ENCODE results near the gene PARP8. TPM values are rescaled to one million over a fixed set of nuclear protein-coding genes. Genes with fewer than 3 reads are reported as not detected.

Gene PARP8
- total RNA-seq, 2 experiments from 2014 or later = 36.8 to 39.2 TPM

GRCh38 chr5:50766042-50766441, 99.6 kb downstream of the PARP8 start:
- H3K36me3 ChIP-seq (ENCODE audit: insufficient read depth, low read length) = peaks cover 42% of the 10 kb centered on the region

GRCh38 chr5:50766462-50766861, 100.0 kb downstream of the PARP8 start:
- ChIA-PET POLR2A (no interaction called here), CTCF (ENCODE audit: unreplicated experiment) (no interaction called here)
- no peak overlapping the region for H3K4me3 ChIP-seq (ENCODE audit: low read depth, low read length, poor library complexity, severe bottlenecking)
- H3K4me1 ChIP-seq (ENCODE audit: insufficient read depth, low read length, poor library complexity, severe bottlenecking) = peaks cover 35% of the 10 kb centered on the region
- no peak overlapping the region for H3K27ac ChIP-seq (ENCODE audit: low read depth, low read length, poor library complexity, severe bottlenecking)
- no peak overlapping the region for H3K4me2 ChIP-seq (ENCODE audit: low read length)
- H3K9me3 ChIP-seq (ENCODE audit: low read length) = no peaks in the 10 kb centered on the region
- H3K9me2 ChIP-seq (ENCODE audit: insufficient read depth, low read length) = no peaks in the 10 kb centered on the region
- H2AFZ ChIP-seq (ENCODE audit: low read length) = no peak overlapping the region
- no peak for DNase-seq (ENCODE audit: low spot score)
- TF ChIP-seq EZH2phosphoT487 (IDR thresholded peaks at IDR 0.05; ENCODE audit: borderline replicate concordance, low read depth, low read length) = no peak
- no peak for TF ChIP-seq CTCF (conservative IDR thresholded peaks at IDR 0.05; ENCODE audit: low read length)
- H4K20me1 ChIP-seq (ENCODE audit: insufficient read depth, low read length) = no peaks in the 10 kb centered on the region
- no peaks in the 10 kb centered on the region; the same call in 1 of the 2 replicates for H3K79me2 ChIP-seq (ENCODE audit: insufficient read depth, low read depth, low read length)
- BruUV-seq (replicated peaks) = no TSS peak
- intact Hi-C loops (cut with micrococcal nuclease; ENCODE audit: unreplicated experiment) = no loop called here
- H3K36me3 ChIP-seq (ENCODE audit: insufficient read depth, low read length) = peaks cover 42% of the 10 kb centered on the region

More at GRCh38 chr5:50766042-50766441, 99.6 kb downstream of the PARP8 start:
- intact Hi-C loops (cut with micrococcal nuclease; ENCODE audit: unreplicated experiment) = no loop called here
- no TSS peak for BruUV-seq (replicated peaks)
- H3K9me3 ChIP-seq (ENCODE audit: low read length) = no peaks in the 10 kb centered on the region
- no peaks in the 10 kb centered on the region for H3K9me2 ChIP-seq (ENCODE audit: insufficient read depth, low read length)
- no peaks in the 10 kb centered on the region for H4K20me1 ChIP-seq (ENCODE audit: insufficient read depth, low read length)
- no peak overlapping the region for H2AFZ ChIP-seq (ENCODE audit: low read length)
- no peak for DNase-seq (ENCODE audit: low spot score)
- H3K79me2 ChIP-seq (ENCODE audit: insufficient read depth, low read depth, low read length) = no peaks in the 10 kb centered on the region; the same call in 1 of the 2 replicates
- H3K4me3 ChIP-seq (ENCODE audit: low read depth, low read length, poor library complexity, severe bottlenecking) = no peak overlapping the region
- CTCF ChIA-PET (ENCODE audit: unreplicated experiment) = no interaction called here
- H3K4me2 ChIP-seq (ENCODE audit: low read length) = no peak overlapping the region
- H3K27ac ChIP-seq (ENCODE audit: low read depth, low read length, poor library complexity, severe bottlenecking) = no peak overlapping the region
- no peak for TF ChIP-seq CTCF (conservative IDR thresholded peaks at IDR 0.05; ENCODE audit: low read length)
- no peak for TF ChIP-seq EZH2phosphoT487 (IDR thresholded peaks at IDR 0.05; ENCODE audit: borderline replicate concordance, low read depth, low read length)
- H3K4me1 ChIP-seq (ENCODE audit: insufficient read depth, low read length, poor library complexity, severe bottlenecking) = peaks cover 35% of the 10 kb centered on the region
- POLR2A ChIA-PET = no interaction called here

- Histone ChIP-seq H3K36me3 (ENCODE audit: insufficient read depth, low read length) (peaks cover 44% of the 10 kb centered on the region), H3K79me2 (ENCODE audit: insufficient read depth, low read depth, low read length) (no peaks in the 10 kb centered on the region; the same call in 1 of the 2 replicates), H3K4me1 (ENCODE audit: insufficient read depth, low read length, poor library complexity, severe bottlenecking) (peaks cover 35% of the 10 kb centered on the region), H3K9me2 (ENCODE audit: insufficient read depth, low read length) (no peaks in the 10 kb centered on the region), H4K20me1 (ENCODE audit: insufficient read depth, low read length) (no peaks in the 10 kb centered on the region), H3K4me3 (ENCODE audit: low read depth, low read length, poor library complexity, severe bottlenecking) (no peak overlapping the region), H3K4me2 (ENCODE audit: low read length) (0 out of 2 replicates have a peak overlapping the region, but pooled peaks have one; percentile 66), H2AFZ (ENCODE audit: low read length) (no peak overlapping the region), H3K9me3 (ENCODE audit: low read length) (peaks cover 1% of the 10 kb centered on the region; the same call in 1 of the 2 replicates), H3K27ac (ENCODE audit: low read depth, low read length, poor library complexity, severe bottlenecking) (no peak overlapping the region)
- BruUV-seq (replicated peaks) = no TSS peak
- intact Hi-C loops (cut with micrococcal nuclease; ENCODE audit: unreplicated experiment) = no loop called here
- ChIA-PET CTCF (ENCODE audit: unreplicated experiment) (no interaction called here), POLR2A (interaction anchor here (0.6 to 1.0 kb wide), 2 partner anchors 13 to 64 kb away, joined by 3 to 4 read pairs; no protein-coding TSS in a partner anchor)
- no peak for TF ChIP-seq CTCF (conservative IDR thresholded peaks at IDR 0.05; ENCODE audit: low read length)
- no peak for TF ChIP-seq EZH2phosphoT487 (IDR thresholded peaks at IDR 0.05; ENCODE audit: borderline replicate concordance, low read depth, low read length)
- no peak for DNase-seq (ENCODE audit: low spot score)
Measured at GRCh38 chr5:50766967-50767366, 100.5 kb downstream of the PARP8 start.

Measured in OCI-LY7 (cell line).